ENCODE results near the gene PRKAA2.

The PRKAA2 gene

DNA sequence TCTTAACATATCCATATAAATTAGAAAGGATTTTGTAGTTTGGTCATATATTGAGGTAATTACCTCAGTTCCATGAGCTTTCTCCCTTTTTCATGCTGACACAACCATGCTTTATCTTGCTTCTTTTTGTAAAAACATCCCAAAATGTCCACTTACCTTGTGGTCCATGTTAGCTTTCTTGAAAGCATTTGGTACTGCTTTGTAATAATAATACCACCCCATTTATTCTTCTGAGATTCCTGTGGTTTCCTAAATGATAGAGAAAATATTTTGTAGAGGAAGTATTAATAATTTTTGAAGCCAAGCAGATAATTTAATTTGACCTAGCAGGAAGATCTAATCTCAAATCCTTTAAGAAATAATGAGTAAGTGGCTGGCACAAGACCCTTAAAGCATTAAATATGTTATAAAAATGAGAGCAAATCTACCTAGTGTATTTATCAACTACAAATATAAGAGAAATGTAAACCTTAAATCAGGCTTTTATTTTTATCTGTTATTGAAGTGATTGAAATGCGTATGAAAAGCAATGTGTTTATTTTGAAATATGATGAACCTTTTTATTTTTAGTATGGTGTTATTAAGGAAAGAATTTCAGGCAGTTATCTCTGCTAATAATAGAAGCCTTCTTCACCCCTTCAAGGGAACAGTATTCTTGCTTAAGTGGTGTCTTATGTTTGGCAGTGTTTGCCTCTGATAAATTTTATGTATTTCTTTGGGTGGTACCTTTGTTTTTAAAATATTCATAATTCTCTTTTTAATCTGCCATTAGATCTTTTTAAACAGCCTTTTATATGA lies 9.2 kb downstream of the PRKAA2 start:
- in situ Hi-C loops (cut with HindIII; ENCODE audit: low sequenced_read_pairs) = no loop called here

DNA sequence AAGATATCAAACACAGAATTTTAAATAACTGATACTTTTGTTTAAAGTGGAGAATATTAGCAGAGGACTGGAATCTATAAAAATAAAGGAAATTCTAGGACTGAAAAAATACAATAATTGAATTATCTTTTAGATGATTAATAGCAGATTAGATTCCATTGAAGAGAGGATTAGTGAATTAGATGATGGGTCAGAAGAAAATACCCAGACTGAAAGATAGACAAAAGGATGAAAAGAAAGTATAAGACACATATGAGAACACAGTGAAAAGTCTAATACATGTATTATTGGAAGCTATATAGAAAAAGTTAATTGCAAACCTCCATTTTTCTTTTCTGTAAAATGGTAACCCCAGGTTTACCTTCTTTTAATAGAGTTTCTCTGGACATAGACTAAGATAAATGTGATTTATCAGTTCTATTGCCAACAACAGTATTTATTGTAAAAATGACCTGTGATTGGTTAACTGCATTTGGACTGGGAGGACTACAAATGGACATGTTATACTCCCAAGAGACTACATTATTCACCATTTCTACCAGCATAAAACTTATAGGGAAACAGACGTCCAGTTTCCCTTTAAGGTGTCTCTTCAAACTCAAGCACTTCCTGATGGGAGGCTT lies 11.0 kb downstream of the PRKAA2 start:
- in situ Hi-C loops (cut with HindIII; ENCODE audit: low sequenced_read_pairs) = no loop called here

DNA sequence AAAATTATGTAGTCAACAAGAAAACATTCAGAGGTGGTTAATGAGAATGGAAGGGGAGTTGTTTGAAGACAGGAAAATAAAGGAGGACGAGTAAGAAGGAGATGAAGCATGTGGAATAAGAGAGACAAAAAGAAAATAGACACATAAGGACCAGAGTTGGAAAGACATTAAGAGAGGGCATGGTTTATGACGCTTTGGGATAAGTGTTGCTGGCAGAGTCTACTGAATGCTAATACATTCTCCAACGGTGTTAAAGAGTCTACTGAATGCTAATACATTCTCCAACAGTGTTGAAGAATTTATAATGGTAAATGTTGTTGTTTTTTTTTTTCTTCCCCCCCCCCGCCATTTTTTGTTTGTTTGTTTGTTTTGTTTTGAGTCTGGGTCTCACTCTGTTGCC lies 13.1 kb downstream of the PRKAA2 start:
- in situ Hi-C loops (cut with HindIII; ENCODE audit: low sequenced_read_pairs) = no loop called here

DNA sequence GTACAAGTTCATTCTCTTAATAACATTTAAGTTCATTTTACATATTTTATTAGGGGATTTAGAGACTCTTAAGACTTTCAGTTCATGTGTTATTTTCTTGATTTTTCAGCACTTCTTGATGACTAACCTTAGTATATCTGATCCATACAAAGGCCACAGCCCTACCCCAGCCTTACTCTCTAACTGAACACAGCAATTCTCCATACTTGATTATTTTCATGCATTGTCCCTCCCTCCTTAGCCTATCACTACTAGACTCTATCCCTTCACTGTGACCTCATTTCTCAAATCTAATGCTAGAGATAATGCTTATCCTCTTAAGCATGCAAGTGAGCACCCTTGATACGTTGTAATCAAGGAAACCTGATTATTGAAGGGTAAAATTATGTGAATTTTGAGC lies 15.2 kb downstream of the PRKAA2 start:
- in situ Hi-C loops (cut with HindIII; ENCODE audit: low sequenced_read_pairs) = no loop called here

DNA sequence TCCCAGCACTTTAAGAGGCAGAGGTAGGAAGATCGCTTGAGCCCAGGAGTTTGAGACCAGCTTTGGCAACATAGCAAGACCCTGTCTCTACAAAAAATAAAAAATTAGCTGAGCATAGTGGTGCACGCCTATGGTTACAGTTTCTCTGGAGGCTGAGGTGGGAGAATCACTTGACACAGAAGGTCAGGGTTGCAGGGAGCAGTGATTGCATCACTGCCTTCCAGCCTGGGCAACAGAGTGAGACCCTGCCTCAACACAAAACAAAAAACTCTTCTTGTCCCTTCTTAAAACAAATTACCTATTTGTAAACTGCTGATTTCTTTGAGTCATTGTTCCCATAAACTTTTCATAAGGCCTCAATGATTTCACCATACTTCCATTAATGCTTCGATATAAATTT lies 18.7 kb downstream of the PRKAA2 start:
- in situ Hi-C loops (cut with HindIII; ENCODE audit: low sequenced_read_pairs) = no loop called here

DNA sequence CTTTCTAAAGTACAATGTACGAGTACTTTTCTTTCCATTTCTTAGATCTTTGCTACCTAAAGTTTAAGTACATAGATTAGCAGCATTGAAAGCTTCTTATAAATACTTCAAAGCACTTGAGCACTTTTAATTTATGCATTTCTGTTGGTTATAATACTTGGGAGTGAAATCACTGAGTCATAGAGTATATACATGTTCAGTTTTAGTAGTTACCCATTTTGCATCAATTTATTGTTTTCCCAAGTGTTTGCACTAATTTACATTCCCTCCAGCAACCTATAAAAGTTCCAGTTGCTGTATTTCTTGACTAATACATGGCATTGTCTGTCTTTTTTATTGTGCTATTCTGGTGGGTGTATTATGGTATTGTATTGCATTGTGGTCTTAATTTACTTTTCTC lies 20.3 kb downstream of the PRKAA2 start:
- in situ Hi-C loops (cut with HindIII; ENCODE audit: low sequenced_read_pairs) = no loop called here

DNA sequence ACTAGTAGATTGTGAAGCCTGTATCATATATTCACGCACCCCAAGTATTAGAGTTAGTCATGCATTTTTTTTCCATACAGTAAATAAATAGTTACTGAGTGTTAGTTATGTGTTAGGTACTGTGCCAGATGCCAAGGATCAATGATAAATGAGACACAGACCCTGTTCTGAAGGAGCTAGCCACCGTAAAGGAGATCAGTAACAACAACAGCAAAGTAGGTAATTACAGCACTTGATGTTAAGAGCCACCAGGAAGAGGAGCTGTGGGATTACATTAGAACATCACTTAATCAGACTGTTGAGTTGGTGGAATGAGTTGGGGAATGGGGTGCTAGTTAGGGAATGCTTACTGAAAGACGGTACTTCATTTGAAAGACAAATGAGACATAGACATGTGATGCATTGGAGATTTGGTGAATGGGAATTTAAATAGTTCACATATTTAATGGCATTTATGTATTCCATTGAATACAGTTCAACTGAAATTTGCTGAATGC lies 21.0 kb downstream of the PRKAA2 start:
- in situ Hi-C loops (cut with HindIII; ENCODE audit: low sequenced_read_pairs) = no loop called here

DNA sequence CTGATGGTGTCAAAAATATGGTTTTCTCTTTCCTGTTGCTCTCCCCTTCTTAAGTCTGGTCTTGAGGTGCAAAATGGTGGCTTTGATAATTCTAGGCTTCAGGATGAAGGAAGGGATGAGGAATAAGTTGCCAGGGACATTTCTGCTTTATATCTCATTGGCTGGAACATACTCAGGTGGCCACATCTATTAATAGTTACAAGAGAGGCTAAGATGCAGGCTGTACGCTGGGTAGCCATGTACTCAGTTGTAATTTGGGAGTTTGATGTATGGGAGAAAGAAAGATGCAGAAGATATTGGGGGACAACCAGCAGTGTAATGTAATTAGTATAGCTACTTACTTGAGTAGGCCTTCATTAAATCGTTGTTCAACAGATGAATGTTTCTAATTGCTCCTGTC lies 25.2 kb downstream of the PRKAA2 start:
- in situ Hi-C loops (cut with HindIII; ENCODE audit: low sequenced_read_pairs) = no loop called here

DNA sequence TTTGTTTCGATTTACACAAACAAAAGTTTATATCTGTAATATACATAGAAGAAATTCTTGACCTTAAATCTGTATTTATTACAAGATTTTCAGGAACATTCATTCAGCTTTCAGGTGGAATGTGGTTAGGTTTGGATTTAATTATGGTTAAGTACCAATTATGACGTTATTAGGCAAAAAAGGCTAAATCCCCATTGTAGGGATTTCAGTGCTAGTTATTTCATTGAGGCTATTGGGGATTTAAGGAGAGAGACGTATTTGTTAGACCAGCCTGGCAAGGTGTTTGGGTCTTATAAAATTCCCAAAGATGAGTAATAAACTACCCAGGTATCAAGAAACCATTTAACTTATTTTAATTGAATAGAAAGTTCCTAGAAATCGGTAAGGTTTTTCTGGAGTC lies 26.0 kb downstream of the PRKAA2 start:
- in situ Hi-C loops (cut with HindIII; ENCODE audit: low sequenced_read_pairs) = no loop called here

DNA sequence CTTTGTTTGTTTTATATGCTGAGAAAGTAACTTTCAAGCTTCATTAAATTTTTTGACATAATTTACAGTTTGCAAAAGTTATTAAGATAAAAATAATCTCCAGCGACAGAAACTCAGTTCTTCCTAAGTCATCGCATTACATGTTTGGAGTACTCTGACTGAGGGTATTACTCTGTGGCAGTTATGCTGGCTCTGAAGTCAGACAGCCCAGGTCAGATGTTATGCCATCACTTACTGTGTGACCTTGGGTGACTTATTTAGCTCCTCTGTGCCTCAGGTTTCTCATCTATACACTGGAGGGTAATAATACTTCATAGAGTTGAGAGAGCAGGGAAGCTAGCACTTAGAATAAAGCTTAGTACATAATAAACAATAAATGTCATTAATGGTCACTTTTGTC lies 26.4 kb downstream of the PRKAA2 start:
- in situ Hi-C loops (cut with HindIII; ENCODE audit: low sequenced_read_pairs) = no loop called here

DNA sequence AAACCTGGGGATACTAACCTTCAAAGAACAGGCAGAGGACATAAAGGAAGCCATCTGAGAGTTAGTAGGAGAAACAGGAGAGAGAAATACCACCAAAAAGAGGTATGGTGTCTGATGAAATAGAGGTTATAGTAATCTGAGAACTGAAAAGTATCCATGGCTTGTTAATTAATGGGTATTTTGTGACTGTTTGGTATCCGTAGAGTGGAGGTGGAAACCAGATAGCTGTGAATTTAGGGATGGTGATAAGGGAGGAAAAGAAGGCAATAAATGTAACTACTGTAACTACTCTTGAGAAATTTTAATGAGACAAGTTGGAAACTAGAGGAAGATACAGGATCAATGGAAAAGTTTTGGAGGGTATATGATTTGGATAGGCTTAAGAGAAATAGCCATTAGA lies 27.5 kb downstream of the PRKAA2 start:
- in situ Hi-C loops (cut with HindIII; ENCODE audit: low sequenced_read_pairs) = no loop called here

DNA sequence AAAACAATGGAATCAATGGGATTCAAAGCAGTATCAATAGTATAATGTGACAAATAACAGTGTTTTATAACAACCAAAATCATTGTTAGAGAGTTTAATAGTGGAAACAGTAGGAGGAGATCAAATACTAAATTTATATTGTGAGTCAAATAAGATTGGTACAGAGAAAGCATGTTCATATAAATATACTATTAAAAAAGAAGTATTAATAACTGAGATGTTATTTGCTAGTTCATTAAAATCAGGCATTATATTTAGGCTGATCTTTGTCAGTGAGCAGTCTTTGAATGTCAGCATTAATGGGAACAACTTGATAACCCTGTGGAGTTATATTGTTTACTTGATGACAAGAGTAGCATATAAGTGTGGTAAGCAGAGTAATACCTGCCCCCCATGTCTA lies 30.6 kb downstream of the PRKAA2 start:
- in situ Hi-C loops (cut with HindIII; ENCODE audit: low sequenced_read_pairs) = no loop called here

DNA sequence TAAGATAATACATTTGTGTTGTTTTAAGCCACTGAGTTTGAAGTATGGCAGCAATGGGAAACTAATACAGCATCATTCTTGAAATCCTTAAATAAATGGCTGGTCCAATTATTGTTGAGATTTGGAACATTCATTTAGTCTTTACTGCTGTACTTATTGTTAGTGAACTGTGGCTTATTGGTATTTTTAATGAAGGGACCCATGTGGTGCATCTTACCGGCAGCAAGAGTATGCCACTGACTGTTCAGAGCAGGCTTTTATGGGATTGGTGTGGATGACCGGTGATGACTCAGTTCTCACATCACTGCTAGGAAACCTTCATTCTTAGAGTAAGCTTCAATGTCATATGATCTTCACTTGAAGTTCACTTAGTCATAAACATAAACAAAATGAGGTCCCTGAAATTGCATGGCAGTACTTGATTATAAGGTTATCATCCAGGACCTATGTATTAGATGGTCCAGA lies 31.5 kb downstream of the PRKAA2 start:
- in situ Hi-C loops (cut with HindIII; ENCODE audit: low sequenced_read_pairs) = no loop called here

DNA sequence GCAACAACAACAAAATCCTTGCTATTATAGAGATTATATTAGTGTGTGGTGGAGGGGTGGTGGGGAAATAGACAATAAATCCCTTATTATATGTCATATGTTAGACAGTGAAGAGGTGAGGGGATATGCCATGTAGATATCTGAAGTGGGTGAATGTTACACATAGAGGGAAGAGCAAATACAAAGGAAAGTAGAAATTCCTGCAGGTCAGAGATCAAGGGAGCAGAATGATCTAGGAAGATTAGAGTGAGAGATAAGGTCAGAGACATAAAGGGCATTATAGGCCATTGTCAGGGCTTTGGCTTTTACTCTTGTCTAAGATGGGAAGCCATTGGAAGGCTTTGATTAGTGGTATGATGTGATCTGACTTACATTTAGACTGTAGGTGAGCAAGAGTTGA lies 38.5 kb downstream of the PRKAA2 start:
- in situ Hi-C loops (cut with HindIII; ENCODE audit: low sequenced_read_pairs) = no loop called here

DNA sequence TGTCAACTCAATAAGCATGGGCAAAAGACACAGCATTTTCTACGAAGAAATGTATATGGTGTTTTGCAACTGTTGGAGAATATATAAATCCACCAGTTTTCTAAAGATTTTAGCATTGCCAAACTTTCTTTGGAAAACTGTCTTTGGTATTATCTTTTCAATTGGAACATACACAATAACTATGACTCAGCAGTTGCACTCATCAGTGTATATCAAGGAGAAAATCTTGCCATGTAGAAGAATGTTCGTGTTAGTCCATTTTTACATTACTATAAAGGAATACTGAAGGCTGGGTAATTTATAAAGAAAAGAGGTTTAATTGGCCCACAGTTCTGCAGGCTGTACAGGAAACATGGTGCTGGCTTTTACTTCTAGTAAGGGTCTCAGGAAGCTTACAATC lies 41.1 kb downstream of the PRKAA2 start:
- in situ Hi-C loops (cut with HindIII; ENCODE audit: low sequenced_read_pairs) = no loop called here

DNA sequence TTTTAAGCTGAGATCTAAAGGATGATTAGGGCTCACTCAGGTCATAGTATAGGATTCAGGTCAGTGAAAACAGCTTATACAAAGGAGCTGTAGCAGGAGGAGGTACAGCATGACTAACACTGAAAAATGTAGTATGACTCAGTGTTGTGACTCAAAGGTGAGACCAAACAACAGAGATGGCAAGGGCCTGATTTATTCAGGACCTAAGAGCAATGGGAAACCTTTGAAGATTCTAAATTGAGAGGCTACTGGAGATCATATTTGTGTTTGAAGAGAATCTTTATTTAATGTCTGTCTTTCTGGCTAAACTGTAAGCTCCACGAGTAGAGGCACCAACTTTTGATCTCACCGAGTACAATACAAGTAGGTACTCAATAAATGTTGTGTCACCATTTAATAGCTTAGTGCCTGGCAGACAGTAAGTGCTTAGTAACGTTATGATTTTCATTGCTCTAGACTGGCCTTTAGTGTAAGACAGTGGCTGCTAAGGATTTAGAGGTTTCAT lies 43.5 kb downstream of the PRKAA2 start:
- in situ Hi-C loops (cut with HindIII; ENCODE audit: low sequenced_read_pairs) = no loop called here

DNA sequence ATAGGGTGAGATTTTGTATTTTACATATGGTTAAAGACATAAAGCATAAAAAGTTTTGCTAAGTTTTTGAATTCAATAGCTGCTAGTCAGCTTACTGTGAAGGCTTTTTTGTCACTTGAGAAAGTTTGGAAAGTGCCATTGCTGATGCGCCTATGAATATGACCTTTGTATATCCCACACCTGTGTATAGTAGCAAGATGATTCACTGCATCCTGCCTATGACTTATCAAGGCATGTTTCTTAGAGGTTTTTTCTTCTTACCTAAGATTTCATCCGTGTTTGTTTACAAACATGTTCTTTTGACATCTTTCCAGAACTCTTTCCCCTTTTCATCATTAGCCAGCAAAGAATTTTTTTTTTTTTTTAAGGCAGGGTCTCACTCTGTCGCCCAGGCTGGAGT lies 51.5 kb downstream of the PRKAA2 start:
- in situ Hi-C loops (cut with HindIII; ENCODE audit: low sequenced_read_pairs) = no loop called here

DNA sequence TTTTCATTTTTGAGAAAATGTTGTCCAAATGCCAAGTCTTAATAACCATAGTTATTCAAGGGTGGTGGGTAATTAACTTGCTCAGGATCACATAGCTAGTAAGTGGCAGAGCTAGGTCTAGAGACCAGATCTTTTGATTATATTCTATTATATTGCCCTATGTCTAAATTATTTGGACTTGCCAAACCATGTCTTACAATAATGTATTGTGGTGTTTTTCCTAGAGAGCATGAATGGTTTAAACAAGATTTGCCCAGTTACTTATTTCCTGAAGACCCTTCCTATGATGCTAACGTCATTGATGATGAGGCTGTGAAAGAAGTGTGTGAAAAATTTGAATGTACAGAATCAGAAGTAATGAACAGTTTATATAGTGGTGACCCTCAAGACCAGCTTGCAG lies 58.6 kb downstream of the PRKAA2 start:
- in situ Hi-C loops (cut with HindIII; ENCODE audit: low sequenced_read_pairs) = no loop called here

DNA sequence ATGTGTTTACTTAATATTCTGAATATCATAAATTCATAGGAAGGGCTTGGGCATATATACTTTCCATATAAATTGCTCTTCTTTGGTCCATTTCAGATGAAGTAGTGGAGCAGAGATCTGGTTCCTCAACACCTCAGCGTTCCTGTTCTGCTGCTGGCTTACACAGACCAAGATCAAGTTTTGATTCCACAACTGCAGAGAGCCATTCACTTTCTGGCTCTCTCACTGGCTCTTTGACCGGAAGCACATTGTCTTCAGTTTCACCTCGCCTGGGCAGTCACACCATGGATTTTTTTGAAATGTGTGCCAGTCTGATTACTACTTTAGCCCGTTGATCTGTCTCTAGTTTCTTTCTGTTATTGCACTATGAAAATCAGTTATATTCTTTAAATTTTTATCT lies 62.3 kb downstream of the PRKAA2 start:
- in situ Hi-C loops (cut with HindIII; ENCODE audit: low sequenced_read_pairs) = no loop called here

DNA sequence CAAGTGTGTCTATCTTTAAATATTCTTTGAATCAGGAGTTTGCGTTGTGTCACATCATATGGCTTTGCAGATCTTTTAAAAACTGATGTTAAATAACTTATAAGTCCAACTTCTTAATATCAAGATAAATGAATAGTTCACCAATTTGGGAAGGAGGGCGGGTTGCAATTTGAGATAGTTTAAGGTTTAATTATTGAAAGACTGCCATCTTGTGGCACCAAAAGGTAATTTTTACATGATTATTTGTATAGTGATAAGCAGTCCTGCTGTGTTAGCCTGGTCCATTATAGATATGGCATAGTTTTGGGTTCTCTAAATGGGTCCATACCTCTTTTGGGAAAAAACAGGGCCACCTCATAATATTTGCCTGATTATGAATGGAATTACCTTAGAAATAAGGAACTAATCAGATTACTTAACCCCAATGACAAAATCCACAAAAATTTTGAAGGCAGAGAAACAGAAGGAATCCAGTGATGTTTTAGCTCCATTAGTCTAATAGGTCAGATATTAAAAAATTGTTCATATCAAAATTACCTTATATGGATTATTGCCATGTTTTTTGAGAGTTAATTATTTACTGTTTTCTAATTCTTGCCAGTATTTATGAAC lies 64.3 kb downstream of the PRKAA2 start:
- in situ Hi-C loops (cut with HindIII; ENCODE audit: low sequenced_read_pairs) = no loop called here

DNA sequence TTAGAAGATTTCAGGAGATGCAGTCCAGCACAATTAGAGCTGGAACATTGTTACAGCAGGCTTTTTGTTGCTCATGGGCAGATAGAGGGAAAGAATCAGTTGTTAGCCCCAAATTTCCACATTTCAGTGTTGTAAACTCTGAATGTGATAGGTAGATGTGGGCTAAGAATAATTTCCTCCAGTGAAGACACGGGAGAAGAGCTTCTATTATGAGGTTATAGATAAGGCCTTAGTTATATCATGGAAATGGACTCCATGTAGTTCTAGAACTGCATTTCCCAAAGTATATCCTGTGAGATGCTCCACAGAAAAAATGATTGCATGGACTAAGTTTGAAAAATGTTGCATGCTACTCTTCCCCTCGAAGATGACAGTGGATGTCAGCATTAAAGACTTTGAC lies 64.9 kb downstream of the PRKAA2 start:
- in situ Hi-C loops (cut with HindIII; ENCODE audit: low sequenced_read_pairs) = no loop called here

DNA sequence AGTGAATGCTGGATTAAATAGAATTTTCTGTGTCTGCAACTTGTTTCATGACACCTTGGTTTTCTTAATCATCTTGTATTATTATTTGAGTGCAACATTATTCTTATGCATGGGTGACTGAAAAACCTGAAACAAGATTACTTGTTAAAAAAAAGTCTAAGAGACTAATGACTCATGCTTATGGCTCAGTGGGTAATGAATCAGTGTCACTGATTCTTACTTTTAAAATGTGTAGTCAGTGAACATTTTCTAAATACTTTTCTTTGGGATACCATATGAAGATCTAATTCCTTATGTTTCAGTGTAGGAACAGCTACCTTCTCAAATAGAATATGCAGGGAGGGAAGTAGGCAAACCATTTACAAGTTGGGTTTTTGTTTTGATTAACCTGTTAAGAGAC lies 65.5 kb downstream of the PRKAA2 start:
- in situ Hi-C loops (cut with HindIII; ENCODE audit: low sequenced_read_pairs) = no loop called here
